ENCODE results near the gene OLFM4. TPM values are rescaled to one million over a fixed set of nuclear protein-coding genes. Genes with fewer than 3 reads are reported as not detected.

The OLFM4 gene
- total and polyA plus RNA-seq, 10 of the 15 experiments (the other 5 are each of a cell fraction or from before 2014, with no cell fraction given): 0.03 to 0.27 (median 0.11) TPM; not detected in 6

GRCh38 chr13:53075356-53076041 lies 46.9 kb downstream of the OLFM4 start (continued):
- TF ChIP-seq HSF1 (IDR thresholded peaks at IDR 0.05; ENCODE audit: low read depth, low read length): no peak
- no peak for TF ChIP-seq MXI1 (IDR thresholded peaks at IDR 0.05; ENCODE audit: low read depth, low read length)
- no peak for TF ChIP-seq BCL3 (IDR thresholded peaks at IDR 0.05; ENCODE audit: borderline replicate concordance, insufficient read depth, low read depth, low read length, poor library complexity, severe bottlenecking)

GRCh38 chr13:53079691-53080090 lies 51.1 kb downstream of the OLFM4 start:
- no peaks in the 10 kb centered on the region for H3K27me3 ChIP-seq (replicated peaks in 1 of 2; ENCODE audit: control insufficient read depth in 2 of 2, insufficient read depth in 2 of 2, low read length in 1 of 2)
- H3K36me3 ChIP-seq (ENCODE audit: control insufficient read depth in 2 of 2, insufficient read depth in 2 of 2, low read length in 1 of 2): no peaks in the 10 kb centered on the region
- DNase-seq (ENCODE audit: low read depth, low spot score): no peak
- ChIA-PET RAD21 (ENCODE audit: unreplicated experiment) (no interaction called here), POLR2A (no interaction called here), SMC1A (ENCODE audit: uncharacterized antibody, unreplicated experiment) (no interaction called here), CTCF (no interaction called here)
- WGBS (ENCODE audit: insufficient coverage, insufficient replicate concordance, low lambda C conversion rate, missing lambda C conversion rate): 29% methylated on average over 8 of the region's 8 CpGs
- intact Hi-C loops (cut with micrococcal nuclease; ENCODE audit: unreplicated experiment): no loop called here
- no peak overlapping the region for H3K9ac ChIP-seq (ENCODE audit: control insufficient read depth, insufficient read depth, low read length)
- FAIRE-seq: no peak
- no peaks in the 10 kb centered on the region for H4K20me1 ChIP-seq (ENCODE audit: control insufficient read depth, insufficient read depth)
- in situ Hi-C loops (cut with MboI): no loop called here
- no peaks in the 10 kb centered on the region for H3K4me1 ChIP-seq (ENCODE audit: control insufficient read depth, insufficient read depth, low read length)
- BruUV-seq (replicated peaks): no TSS peak
- H3K9me3 ChIP-seq (replicated peaks; ENCODE audit: control insufficient read depth, insufficient read depth, low read length): no peaks in the 10 kb centered on the region
- no peak overlapping the region for H3K4me3 ChIP-seq
- no peak for ATAC-seq
- H2AFZ ChIP-seq (ENCODE audit: control insufficient read depth, low read depth, low read length): no peak overlapping the region
- TF ChIP-seq YBX1 (IDR thresholded peaks at IDR 0.05): no peak
- no peak for TF ChIP-seq HCFC1 (IDR thresholded peaks at IDR 0.05; ENCODE audit: low read length)
- TF ChIP-seq TCF12 (IDR thresholded peaks at IDR 0.05; ENCODE audit: low read depth, low read length): no peak
- TF ChIP-seq IRF5 (IDR thresholded peaks at IDR 0.05; ENCODE audit: borderline replicate concordance): no peak
- TF ChIP-seq ESRRA (IDR thresholded peaks at IDR 0.05; ENCODE audit: low read length): no peak
- no peak for TF ChIP-seq CHD4 (IDR thresholded peaks at IDR 0.05)
- no peak for TF ChIP-seq SREBF2 (IDR thresholded peaks at IDR 0.05; ENCODE audit: low read length)
- TF ChIP-seq FOXK2 (IDR thresholded peaks at IDR 0.05): no peak
- no peak for TF ChIP-seq NFXL1 (IDR thresholded peaks at IDR 0.05; ENCODE audit: borderline replicate concordance)
- TF ChIP-seq RFX5 (IDR thresholded peaks at IDR 0.05; ENCODE audit: low read depth, low read length): no peak
- TF ChIP-seq SMC3 (IDR thresholded peaks at IDR 0.05; ENCODE audit: borderline replicate concordance, low read length): no peak
- no peak for TF ChIP-seq STAT1 (conservative IDR thresholded peaks at IDR 0.05)
- TF ChIP-seq ZZZ3 (IDR thresholded peaks at IDR 0.05; ENCODE audit: control insufficient read depth, insufficient read length, low read depth): no peak
- no peak for TF ChIP-seq CREM (IDR thresholded peaks at IDR 0.05; ENCODE audit: low read depth)
- TF ChIP-seq EZH2 (IDR thresholded peaks at IDR 0.05; ENCODE audit: borderline replicate concordance, control insufficient read depth, low read depth, low read length): no peak
- H3K27ac ChIP-seq (ENCODE audit: control insufficient read depth, insufficient read depth): no peak overlapping the region
- H3K4me2 ChIP-seq (ENCODE audit: control insufficient read depth, insufficient read depth): no peak overlapping the region
- no peaks in the 10 kb centered on the region for H3K79me2 ChIP-seq (ENCODE audit: control insufficient read depth, insufficient read depth, low read length)

All from GM12878 (cell line).